Measurements from ENCODE around the gene TUBB3. TPM values are rescaled to one million over a fixed set of nuclear protein-coding genes. Genes with fewer than 3 reads are reported as not detected.

Gene TUBB3
- total and polyA plus RNA-seq, 9 of the 15 experiments (the other 6 are each of a cell fraction or from before 2014, with no cell fraction given), result 0.18 to 12.5 (median 5.0) TPM

DNA sequence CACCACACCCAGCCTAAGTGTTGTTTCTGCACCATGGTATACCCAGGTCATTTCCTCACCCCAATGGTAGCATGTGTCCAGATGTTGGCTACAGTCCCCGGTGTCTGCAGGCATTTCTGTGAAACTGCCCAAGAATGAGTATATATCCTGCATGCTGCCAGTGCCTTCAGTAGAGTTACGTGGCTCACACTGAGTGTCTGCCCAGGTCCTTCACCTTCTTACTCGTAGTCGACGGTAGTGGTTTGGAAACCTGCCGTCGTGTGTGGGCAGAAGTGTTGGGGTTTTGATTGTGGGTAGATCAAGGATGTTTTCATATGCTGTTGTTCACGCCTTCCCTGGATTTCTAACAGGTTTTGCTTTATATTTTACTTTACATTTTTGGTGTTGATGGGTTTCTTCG lies 32.9 kb upstream of the TUBB3 start (continued):
- TF ChIP-seq, protein P1, sequence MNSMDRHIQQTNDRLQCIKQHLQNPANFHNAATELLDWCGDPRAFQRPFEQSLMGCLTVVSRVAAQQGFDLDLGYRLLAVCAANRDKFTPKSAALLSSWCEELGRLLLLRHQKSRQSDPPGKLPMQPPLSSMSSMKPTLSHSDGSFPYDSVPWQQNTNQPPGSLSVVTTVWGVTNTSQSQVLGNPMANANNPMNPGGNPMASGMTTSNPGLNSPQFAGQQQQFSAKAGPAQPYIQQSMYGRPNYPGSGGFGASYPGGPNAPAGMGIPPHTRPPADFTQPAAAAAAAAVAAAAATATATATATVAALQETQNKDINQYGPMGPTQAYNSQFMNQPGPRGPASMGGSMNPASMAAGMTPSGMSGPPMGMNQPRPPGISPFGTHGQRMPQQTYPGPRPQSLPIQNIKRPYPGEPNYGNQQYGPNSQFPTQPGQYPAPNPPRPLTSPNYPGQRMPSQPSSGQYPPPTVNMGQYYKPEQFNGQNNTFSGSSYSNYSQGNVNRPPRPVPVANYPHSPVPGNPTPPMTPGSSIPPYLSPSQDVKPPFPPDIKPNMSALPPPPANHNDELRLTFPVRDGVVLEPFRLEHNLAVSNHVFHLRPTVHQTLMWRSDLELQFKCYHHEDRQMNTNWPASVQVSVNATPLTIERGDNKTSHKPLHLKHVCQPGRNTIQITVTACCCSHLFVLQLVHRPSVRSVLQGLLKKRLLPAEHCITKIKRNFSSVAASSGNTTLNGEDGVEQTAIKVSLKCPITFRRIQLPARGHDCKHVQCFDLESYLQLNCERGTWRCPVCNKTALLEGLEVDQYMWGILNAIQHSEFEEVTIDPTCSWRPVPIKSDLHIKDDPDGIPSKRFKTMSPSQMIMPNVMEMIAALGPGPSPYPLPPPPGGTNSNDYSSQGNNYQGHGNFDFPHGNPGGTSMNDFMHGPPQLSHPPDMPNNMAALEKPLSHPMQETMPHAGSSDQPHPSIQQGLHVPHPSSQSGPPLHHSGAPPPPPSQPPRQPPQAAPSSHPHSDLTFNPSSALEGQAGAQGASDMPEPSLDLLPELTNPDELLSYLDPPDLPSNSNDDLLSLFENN (IDR thresholded peaks at IDR 0.05; ENCODE audit: low read depth in 2 of 2, low read length in 2 of 2), result no peak
- TF ChIP-seq CREBBP (IDR thresholded peaks at IDR 0.05; ENCODE audit: low read depth, low read length) (no peak), KDM4B (IDR thresholded peaks at IDR 0.05; ENCODE audit: borderline replicate concordance in 2 of 2, low read depth in 1 of 2) (no peak), SIRT6 (IDR thresholded peaks at IDR 0.05; ENCODE audit: low read depth, low read length) (no peak), ZNF354B (CRISPR knock-in tag; IDR thresholded peaks at IDR 0.05) (no peak), SMARCA4 (IDR thresholded peaks at IDR 0.05) (no peak), ARID1B (IDR thresholded peaks at IDR 0.05) (no peak), PRMT5 (CRISPR knock-in tag; IDR thresholded peaks at IDR 0.05) (no peak), ZNF282 (CRISPR knock-in tag; IDR thresholded peaks at IDR 0.05) (no peak), ZBED1 (IDR thresholded peaks at IDR 0.05) (no peak)
- TF ChIP-seq, protein P2, sequence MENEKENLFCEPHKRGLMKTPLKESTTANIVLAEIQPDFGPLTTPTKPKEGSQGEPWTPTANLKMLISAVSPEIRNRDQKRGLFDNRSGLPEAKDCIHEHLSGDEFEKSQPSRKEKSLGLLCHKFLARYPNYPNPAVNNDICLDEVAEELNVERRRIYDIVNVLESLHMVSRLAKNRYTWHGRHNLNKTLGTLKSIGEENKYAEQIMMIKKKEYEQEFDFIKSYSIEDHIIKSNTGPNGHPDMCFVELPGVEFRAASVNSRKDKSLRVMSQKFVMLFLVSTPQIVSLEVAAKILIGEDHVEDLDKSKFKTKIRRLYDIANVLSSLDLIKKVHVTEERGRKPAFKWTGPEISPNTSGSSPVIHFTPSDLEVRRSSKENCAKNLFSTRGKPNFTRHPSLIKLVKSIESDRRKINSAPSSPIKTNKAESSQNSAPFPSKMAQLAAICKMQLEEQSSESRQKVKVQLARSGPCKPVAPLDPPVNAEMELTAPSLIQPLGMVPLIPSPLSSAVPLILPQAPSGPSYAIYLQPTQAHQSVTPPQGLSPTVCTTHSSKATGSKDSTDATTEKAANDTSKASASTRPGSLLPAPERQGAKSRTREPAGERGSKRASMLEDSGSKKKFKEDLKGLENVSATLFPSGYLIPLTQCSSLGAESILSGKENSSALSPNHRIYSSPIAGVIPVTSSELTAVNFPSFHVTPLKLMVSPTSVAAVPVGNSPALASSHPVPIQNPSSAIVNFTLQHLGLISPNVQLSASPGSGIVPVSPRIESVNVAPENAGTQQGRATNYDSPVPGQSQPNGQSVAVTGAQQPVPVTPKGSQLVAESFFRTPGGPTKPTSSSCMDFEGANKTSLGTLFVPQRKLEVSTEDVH (IDR thresholded peaks at IDR 0.05; ENCODE audit: low read depth, partially characterized antibody), result no peak
- TF ChIP-seq, protein P3, sequence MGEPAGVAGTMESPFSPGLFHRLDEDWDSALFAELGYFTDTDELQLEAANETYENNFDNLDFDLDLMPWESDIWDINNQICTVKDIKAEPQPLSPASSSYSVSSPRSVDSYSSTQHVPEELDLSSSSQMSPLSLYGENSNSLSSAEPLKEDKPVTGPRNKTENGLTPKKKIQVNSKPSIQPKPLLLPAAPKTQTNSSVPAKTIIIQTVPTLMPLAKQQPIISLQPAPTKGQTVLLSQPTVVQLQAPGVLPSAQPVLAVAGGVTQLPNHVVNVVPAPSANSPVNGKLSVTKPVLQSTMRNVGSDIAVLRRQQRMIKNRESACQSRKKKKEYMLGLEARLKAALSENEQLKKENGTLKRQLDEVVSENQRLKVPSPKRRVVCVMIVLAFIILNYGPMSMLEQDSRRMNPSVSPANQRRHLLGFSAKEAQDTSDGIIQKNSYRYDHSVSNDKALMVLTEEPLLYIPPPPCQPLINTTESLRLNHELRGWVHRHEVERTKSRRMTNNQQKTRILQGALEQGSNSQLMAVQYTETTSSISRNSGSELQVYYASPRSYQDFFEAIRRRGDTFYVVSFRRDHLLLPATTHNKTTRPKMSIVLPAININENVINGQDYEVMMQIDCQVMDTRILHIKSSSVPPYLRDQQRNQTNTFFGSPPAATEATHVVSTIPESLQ (CRISPR knock-in tag; IDR thresholded peaks at IDR 0.05), result no peak
- TF ChIP-seq, protein P4, sequence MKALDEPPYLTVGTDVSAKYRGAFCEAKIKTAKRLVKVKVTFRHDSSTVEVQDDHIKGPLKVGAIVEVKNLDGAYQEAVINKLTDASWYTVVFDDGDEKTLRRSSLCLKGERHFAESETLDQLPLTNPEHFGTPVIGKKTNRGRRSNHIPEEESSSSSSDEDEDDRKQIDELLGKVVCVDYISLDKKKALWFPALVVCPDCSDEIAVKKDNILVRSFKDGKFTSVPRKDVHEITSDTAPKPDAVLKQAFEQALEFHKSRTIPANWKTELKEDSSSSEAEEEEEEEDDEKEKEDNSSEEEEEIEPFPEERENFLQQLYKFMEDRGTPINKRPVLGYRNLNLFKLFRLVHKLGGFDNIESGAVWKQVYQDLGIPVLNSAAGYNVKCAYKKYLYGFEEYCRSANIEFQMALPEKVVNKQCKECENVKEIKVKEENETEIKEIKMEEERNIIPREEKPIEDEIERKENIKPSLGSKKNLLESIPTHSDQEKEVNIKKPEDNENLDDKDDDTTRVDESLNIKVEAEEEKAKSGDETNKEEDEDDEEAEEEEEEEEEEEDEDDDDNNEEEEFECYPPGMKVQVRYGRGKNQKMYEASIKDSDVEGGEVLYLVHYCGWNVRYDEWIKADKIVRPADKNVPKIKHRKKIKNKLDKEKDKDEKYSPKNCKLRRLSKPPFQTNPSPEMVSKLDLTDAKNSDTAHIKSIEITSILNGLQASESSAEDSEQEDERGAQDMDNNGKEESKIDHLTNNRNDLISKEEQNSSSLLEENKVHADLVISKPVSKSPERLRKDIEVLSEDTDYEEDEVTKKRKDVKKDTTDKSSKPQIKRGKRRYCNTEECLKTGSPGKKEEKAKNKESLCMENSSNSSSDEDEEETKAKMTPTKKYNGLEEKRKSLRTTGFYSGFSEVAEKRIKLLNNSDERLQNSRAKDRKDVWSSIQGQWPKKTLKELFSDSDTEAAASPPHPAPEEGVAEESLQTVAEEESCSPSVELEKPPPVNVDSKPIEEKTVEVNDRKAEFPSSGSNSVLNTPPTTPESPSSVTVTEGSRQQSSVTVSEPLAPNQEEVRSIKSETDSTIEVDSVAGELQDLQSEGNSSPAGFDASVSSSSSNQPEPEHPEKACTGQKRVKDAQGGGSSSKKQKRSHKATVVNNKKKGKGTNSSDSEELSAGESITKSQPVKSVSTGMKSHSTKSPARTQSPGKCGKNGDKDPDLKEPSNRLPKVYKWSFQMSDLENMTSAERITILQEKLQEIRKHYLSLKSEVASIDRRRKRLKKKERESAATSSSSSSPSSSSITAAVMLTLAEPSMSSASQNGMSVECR (CRISPR knock-in tag; IDR thresholded peaks at IDR 0.05), result no peak

Measured in K562 (cell line).